ENCODE measurements around the gene DNHD1. TPM values are rescaled to one million over a fixed set of nuclear protein-coding genes. Genes with fewer than 3 reads are reported as not detected.

DNHD1 gene
- total and polyA plus RNA-seq, 2 of the 4 experiments (the other 2 are of a cell fraction), result 1.8 to 3.6 TPM

DNA sequence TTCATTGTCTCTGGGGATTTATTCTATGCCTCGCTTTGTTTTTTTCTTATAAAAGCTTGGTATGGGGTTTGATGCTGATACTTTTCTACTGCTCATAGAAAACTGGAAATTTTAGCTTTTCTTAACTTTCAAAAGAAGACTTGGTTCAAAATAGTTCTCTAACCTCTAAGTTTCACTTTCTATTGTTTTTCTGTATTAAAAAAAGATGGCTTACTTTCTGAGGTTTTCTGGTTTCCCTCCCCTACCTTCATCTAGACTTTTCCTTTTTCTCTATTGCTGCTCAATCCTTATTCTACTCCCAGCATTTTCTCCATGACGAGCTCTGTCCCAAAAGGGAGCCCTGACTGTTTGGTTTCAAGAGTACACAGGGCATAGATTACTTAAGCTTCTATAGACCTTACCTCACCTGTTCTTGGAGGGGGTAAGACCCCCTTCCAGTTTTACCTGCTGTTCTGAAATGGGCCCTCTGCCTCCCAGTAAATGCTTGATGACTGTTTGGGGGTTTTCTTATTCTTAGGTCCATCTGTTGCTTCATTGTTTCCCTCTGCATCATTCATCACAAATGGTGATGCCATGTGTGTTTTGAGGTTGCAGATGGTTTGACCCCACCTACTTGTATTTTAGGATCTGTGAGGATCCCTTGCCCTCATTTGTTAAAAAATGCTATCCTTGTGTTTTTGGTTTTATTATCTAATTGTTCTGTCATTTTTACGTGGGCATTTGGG is 29.5 kb downstream of the DNHD1 start:
- intact Hi-C loops (cut with micrococcal nuclease), result no loop called here
- TF ChIP-seq CHD1 (IDR thresholded peaks at IDR 0.05; ENCODE audit: low read depth, low read length) (no peak), SMC3 (IDR thresholded peaks at IDR 0.05; ENCODE audit: low read depth, low read length) (no peak), FOS (IDR thresholded peaks at IDR 0.05; ENCODE audit: low read depth, low read length) (no peak), CEBPB (IDR thresholded peaks at IDR 0.05; ENCODE audit: low read depth, low read length) (no peak), MXI1 (IDR thresholded peaks at IDR 0.05; ENCODE audit: borderline replicate concordance, low read depth, low read length) (no peak), NFE2L2 (IDR thresholded peaks at IDR 0.05; ENCODE audit: low read depth, low read length) (no peak), POLR2A (IDR thresholded peaks at IDR 0.05; ENCODE audit: low read depth, low read length) (no peak), BHLHE40 (IDR thresholded peaks at IDR 0.05; ENCODE audit: low read depth, low read length) (no peak), RAD21 (IDR thresholded peaks at IDR 0.05; ENCODE audit: low read length) (no peak), RFX5 (IDR thresholded peaks at IDR 0.05; ENCODE audit: low read depth, low read length) (no peak), RCOR1 (IDR thresholded peaks at IDR 0.05; ENCODE audit: insufficient replicate concordance, low read length) (no peak), MAFK (IDR thresholded peaks at IDR 0.05; ENCODE audit: low read depth, low read length) (no peak)
- TF ChIP-seq, protein P1, sequence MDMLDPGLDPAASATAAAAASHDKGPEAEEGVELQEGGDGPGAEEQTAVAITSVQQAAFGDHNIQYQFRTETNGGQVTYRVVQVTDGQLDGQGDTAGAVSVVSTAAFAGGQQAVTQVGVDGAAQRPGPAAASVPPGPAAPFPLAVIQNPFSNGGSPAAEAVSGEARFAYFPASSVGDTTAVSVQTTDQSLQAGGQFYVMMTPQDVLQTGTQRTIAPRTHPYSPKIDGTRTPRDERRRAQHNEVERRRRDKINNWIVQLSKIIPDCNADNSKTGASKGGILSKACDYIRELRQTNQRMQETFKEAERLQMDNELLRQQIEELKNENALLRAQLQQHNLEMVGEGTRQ (IDR thresholded peaks at IDR 0.05; ENCODE audit: low read depth, low read length), result no peak
- TF ChIP-seq, protein P2, sequence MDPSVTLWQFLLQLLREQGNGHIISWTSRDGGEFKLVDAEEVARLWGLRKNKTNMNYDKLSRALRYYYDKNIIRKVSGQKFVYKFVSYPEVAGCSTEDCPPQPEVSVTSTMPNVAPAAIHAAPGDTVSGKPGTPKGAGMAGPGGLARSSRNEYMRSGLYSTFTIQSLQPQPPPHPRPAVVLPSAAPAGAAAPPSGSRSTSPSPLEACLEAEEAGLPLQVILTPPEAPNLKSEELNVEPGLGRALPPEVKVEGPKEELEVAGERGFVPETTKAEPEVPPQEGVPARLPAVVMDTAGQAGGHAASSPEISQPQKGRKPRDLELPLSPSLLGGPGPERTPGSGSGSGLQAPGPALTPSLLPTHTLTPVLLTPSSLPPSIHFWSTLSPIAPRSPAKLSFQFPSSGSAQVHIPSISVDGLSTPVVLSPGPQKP (IDR thresholded peaks at IDR 0.05; ENCODE audit: borderline replicate concordance, low read depth, low read length), result no peak
- TF ChIP-seq, protein P3, sequence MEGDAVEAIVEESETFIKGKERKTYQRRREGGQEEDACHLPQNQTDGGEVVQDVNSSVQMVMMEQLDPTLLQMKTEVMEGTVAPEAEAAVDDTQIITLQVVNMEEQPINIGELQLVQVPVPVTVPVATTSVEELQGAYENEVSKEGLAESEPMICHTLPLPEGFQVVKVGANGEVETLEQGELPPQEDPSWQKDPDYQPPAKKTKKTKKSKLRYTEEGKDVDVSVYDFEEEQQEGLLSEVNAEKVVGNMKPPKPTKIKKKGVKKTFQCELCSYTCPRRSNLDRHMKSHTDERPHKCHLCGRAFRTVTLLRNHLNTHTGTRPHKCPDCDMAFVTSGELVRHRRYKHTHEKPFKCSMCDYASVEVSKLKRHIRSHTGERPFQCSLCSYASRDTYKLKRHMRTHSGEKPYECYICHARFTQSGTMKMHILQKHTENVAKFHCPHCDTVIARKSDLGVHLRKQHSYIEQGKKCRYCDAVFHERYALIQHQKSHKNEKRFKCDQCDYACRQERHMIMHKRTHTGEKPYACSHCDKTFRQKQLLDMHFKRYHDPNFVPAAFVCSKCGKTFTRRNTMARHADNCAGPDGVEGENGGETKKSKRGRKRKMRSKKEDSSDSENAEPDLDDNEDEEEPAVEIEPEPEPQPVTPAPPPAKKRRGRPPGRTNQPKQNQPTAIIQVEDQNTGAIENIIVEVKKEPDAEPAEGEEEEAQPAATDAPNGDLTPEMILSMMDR (conservative IDR thresholded peaks at IDR 0.05; ENCODE audit: low read depth, low read length), result no peak
- no TSS peak for BruUV-seq (replicated peaks)

More for the DNA sequence above, 29.5 kb downstream of the DNHD1 start:
- Histone ChIP-seq H2BK15ac (ENCODE audit: low read depth, low read length) (no peak overlapping the region), H2BK5ac (ENCODE audit: low read depth, low read length, poor library complexity, severe bottlenecking) (no peak overlapping the region), H3K56ac (ENCODE audit: extremely low read depth, insufficient read depth, low read length) (no peak overlapping the region), H3K4me2 (ENCODE audit: low read depth, low read length) (no peak overlapping the region), H4K91ac (ENCODE audit: insufficient read depth, low read depth, low read length) (no peak overlapping the region), H3K9me1 (ENCODE audit: insufficient read depth, low read length) (no peaks in the 10 kb centered on the region), H3K27me3 (ENCODE audit: control insufficient read depth, insufficient read depth, low read length) (no peaks in the 10 kb centered on the region), H4K8ac (ENCODE audit: low read depth in 2 of 2, low read length in 2 of 2) (no peak overlapping the region), H3K9ac (ENCODE audit: low read depth, low read length) (no peak overlapping the region), H2BK20ac (ENCODE audit: low read depth, low read length) (no peak overlapping the region), H4K20me1 (ENCODE audit: insufficient read depth, low read length) (peaks cover 2% of the 10 kb centered on the region; the same call in 1 of the 2 replicates), H3K18ac (ENCODE audit: low read depth, low read length) (no peak overlapping the region), H3K4me3 (ENCODE audit: insufficient read depth, low read depth, low read length) (no peak overlapping the region), H3K9me3 (ENCODE audit: control insufficient read depth, insufficient read depth, low read length) (no peaks in the 10 kb centered on the region), H4K5ac (ENCODE audit: low read depth, low read length) (no peak overlapping the region), H3K27ac (ENCODE audit: insufficient read depth, low read length) (no peak overlapping the region), H2AFZ (replicated peaks; ENCODE audit: low read length, poor library complexity) (no peak overlapping the region), H3K14ac (replicated peaks; ENCODE audit: low read depth, low read length) (no peak overlapping the region), H2AK5ac (ENCODE audit: low read depth, low read length) (no peak overlapping the region), H2BK120ac (ENCODE audit: low read depth, low read length) (no peak overlapping the region), H3K4me1 (ENCODE audit: control insufficient read depth, insufficient read depth, low read length) (0 out of 2 replicates have a peak, but pooled peaks cover 2% of the 10 kb centered on the region), H3K4ac (ENCODE audit: low read depth, low read length) (no peak overlapping the region), H3K79me1 (ENCODE audit: low read depth in 1 of 2, low read length in 2 of 2) (no peaks in the 10 kb centered on the region; a peak in 1 of 4 replicates), H3K23ac (ENCODE audit: low read depth, low read length) (no peak overlapping the region), H3K36me3 (ENCODE audit: control insufficient read depth, insufficient read depth, low read length) (peaks cover 2% of the 10 kb centered on the region; the same call in 1 of the 2 replicates), H2AK9ac (replicated peaks; ENCODE audit: low read depth, low read length, poor library complexity) (no peak overlapping the region)
- in situ Hi-C loops (cut with MboI; ENCODE audit: low sequenced_read_pairs) (no loop called here), dilution Hi-C loops (cut with HindIII; ENCODE audit: low sequenced_read_pairs, unreplicated experiment) (no loop called here)
- ChIA-PET POLR2A (ENCODE audit: unreplicated experiment) (no interaction called here), CTCF (interaction anchor here (0.9 to 1.4 kb wide), 2 partner anchors 157 to 179 kb away, joined by 3 to 4 read pairs; partner anchors contain the start of gene MRPL17)
- ATAC-seq (ENCODE audit: low read depth) (no peak), DNase-seq (no peak)
- no CpG with 5 or more reads among the region's 3 CpGs for WGBS, 2 experiments (ENCODE audit: extremely low coverage in 2 of 2, insufficient read length in 1 of 2)
